Mucosa of descending colon (tissue), 3 donors: ENCODE results near the gene MICAL3. TPM values are rescaled to one million over a fixed set of nuclear protein-coding genes. Genes with fewer than 3 reads are reported as not detected.

Experiments
- ATAC-seq: fragments of 200-7000 bp; cut with Tn5 transposase; one replicate; pipeline ENCODE4 v1.9.1; 2020; ENCODE audit warnings: mild to moderate bottlenecking, moderate library complexity
- DNase-seq, 3 donors: peaks; one replicate each; pipeline ENCODE4 v3.0.0-alpha.2; 2020
- H3K36me3 ChIP-seq: fragments of 200-600 bp; one replicate; pipeline ENCODE4 v1.8.0; 2021; ENCODE audit warnings: low read depth, mild to moderate bottlenecking
- H3K4me1 ChIP-seq: fragments of 200-600 bp; one replicate; pipeline ENCODE4 v1.8.0; 2021; ENCODE audit warnings: low read depth, mild to moderate bottlenecking
- H3K4me3 ChIP-seq: fragments of 200-600 bp; one replicate; pipeline ENCODE4 v1.8.0; 2021; ENCODE audit warnings: mild to moderate bottlenecking
- H3K9me3 ChIP-seq: fragments of 200-600 bp; one replicate; pipeline ENCODE4 v1.8.0; 2021; ENCODE audit warnings: mild to moderate bottlenecking
- intact Hi-C, 2 donors: fragments of 100-400 bp; cut with DNase I in 1 of 2; cut with micrococcal nuclease in 1 of 2; formaldehyde crosslinking; loops; one replicate each; pipeline versions ENCODE4 v1.11.0 to v1.11.1; 2022; cut with DNase I, micrococcal nuclease
- total RNA-seq, 3 donors: library from RNA; stranded (reverse); fragmentation: NEBNext Ultra II Directional in 2 of 3; extraction: Animal tissue kit (Norgen Biotek cat#: 25700) in 2 of 3; gene quantifications; one replicate each; pipeline versions ENCODE4 v1.2.1 to v1.2.4, GENCODE V29; 2021 to 2023
- TF ChIP-seq, protein P1 (sequence below): fragments of 200-600 bp; IDR thresholded peaks from one replicate; pipeline ENCODE4 v1.8.0; 2022; ENCODE audit warnings: antibody characterized with exemption, mild to moderate bottlenecking
- donor health status: DM: no; HTN: no; CAD: no; lungs with moderate emphysema.
- donor health status: DM: no; HTN: no; CAD: no.
- donor health status: DM: no; HTN: yes; CAD: no.

The MICAL3 gene
- total RNA-seq, 3 donors from 2014 or later = 75.8 to 135 (median 129) TPM

DNA sequence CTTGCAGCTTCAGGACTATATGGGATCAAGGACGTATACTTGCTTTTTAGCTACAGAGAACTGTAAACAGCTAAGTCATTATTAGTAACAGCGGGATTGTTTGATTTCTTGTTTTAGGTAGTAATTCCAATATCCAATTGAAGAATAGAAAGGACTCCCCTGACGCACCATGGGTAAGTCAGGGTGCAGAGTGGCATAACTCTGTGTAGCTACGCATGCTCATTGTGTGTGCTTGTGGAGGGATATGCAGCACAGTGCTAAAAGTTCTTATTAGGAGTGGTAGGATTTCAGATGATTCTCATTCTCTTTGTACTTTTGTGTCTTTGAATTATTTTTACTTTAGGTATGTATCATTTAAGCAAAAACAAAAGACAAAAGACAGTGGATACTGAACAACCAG is 45.7 kb upstream of the MICAL3 start:
- intact Hi-C loops = loop anchor here in 1 of 2 donors (10.0 kb wide), 1 partner anchor 235 kb away; no protein-coding TSS in a partner anchor
- H3K4me3 ChIP-seq = no peak overlapping the region
- TF ChIP-seq, protein P1, sequence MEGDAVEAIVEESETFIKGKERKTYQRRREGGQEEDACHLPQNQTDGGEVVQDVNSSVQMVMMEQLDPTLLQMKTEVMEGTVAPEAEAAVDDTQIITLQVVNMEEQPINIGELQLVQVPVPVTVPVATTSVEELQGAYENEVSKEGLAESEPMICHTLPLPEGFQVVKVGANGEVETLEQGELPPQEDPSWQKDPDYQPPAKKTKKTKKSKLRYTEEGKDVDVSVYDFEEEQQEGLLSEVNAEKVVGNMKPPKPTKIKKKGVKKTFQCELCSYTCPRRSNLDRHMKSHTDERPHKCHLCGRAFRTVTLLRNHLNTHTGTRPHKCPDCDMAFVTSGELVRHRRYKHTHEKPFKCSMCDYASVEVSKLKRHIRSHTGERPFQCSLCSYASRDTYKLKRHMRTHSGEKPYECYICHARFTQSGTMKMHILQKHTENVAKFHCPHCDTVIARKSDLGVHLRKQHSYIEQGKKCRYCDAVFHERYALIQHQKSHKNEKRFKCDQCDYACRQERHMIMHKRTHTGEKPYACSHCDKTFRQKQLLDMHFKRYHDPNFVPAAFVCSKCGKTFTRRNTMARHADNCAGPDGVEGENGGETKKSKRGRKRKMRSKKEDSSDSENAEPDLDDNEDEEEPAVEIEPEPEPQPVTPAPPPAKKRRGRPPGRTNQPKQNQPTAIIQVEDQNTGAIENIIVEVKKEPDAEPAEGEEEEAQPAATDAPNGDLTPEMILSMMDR = no peak
- H3K4me1 ChIP-seq = peaks cover 28% of the 10 kb centered on the region
- no peak for ATAC-seq
- H3K9me3 ChIP-seq = no peaks in the 10 kb centered on the region
- DNase-seq = no peak
- no peaks in the 10 kb centered on the region for H3K36me3 ChIP-seq

DNA sequence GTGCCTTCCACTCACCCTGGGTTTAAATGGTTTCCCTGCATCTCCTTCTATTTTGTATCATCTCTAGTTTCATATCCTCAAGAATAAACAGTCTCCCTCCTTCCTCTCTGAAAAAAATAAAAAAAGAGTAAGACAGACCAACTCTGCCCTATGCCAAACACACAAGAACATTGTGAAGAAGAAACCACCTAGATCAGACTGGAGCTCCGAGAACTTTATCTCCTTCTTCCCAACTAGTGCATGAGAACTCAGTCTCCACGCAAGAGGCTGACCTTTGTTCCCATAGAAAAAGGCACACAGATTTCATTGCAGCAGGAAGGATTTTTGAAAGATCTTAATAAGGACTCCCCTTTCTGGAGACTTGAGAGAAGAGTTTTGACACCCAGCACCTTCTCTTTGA is 44.7 kb upstream of the MICAL3 start:
- no peak for DNase-seq
- peak; percentile 10 for ATAC-seq
- Histone ChIP-seq H3K9me3 (no peaks in the 10 kb centered on the region), H3K4me1 (peaks cover 28% of the 10 kb centered on the region), H3K36me3 (no peaks in the 10 kb centered on the region), H3K4me3 (no peak overlapping the region)
- TF ChIP-seq, protein P1 = no peak
- intact Hi-C loops = no loop called here

DNA sequence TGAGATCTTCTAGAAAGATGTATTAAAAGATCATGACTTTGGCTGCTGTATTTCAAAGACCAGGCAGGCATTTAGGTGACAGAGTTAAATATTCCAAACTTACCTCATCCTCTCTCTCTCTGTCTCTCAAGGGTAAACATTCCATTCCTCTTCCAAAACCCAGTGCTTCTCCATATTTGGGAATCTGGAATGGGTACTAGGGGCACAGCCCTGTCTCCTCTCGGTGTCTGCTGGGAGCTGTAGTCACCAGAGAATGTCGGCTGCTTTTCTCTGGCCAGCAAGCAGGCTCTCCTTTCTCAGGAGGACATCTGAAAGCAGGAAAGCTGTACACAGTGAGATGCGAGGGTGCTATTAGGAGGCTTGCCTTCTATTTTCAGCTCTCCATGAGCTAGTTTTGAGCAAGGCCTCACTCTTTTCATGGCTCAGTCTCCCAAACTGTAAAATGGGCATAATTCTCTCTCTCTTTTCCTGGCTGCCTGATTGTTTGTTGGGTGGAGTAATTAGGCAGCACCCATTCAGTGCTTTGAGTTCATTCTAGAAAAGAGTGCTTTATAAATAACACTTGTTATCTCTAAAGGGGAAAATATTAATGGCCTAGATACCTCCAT is 44.1 kb upstream of the MICAL3 start:
- H3K4me1 ChIP-seq = peaks cover 28% of the 10 kb centered on the region
- no peak for DNase-seq
- no peak for ATAC-seq
- intact Hi-C loops = no loop called here
- no peaks in the 10 kb centered on the region for H3K36me3 ChIP-seq
- H3K4me3 ChIP-seq = no peak overlapping the region
- no peaks in the 10 kb centered on the region for H3K9me3 ChIP-seq
- TF ChIP-seq, protein P1 = no peak

DNA sequence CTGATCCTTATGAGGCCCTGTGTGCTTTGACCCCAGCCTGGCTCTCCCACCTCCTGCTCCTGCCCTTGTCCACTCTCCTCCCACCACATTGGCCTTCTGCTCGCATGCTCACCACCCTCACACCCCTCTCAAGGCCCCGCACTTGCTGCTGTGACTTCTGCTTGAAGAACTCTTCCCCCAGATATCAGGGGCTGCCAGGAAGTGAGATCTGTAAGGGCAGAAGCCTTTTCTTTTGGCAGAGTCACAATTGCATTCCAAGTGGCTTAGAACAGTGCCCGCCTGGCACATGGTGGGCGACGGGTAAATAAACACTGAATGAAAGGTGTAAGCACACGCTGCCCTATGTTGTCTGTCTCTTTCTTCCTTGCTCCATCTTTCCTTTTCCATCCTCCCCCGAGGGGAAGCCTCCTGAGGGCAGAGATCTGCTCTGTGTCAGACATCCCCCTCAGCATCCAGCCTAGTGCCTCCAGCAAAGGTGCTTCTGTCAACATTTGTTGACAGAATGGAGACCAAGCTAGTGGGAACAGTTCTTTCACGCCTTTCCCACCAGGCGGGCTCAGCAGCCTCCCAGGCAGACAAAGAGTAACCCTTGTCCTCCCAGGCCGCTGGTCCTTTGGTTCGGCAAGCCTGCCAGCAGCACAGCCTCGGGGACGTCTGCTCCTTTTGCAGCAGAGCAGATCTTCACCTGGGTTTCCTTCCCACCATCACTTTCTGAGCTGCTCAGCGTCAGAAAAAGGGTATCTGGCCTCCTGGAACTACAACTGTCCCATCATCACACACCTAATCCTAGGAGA is 43.4 kb upstream of the MICAL3 start:
- Histone ChIP-seq H3K4me3 (no peak overlapping the region), H3K9me3 (no peaks in the 10 kb centered on the region), H3K36me3 (no peaks in the 10 kb centered on the region), H3K4me1 (peaks cover 28% of the 10 kb centered on the region)
- ATAC-seq (no peak), DNase-seq (no peak)
- TF ChIP-seq, protein P1 = no peak
- intact Hi-C loops = no loop called here

DNA sequence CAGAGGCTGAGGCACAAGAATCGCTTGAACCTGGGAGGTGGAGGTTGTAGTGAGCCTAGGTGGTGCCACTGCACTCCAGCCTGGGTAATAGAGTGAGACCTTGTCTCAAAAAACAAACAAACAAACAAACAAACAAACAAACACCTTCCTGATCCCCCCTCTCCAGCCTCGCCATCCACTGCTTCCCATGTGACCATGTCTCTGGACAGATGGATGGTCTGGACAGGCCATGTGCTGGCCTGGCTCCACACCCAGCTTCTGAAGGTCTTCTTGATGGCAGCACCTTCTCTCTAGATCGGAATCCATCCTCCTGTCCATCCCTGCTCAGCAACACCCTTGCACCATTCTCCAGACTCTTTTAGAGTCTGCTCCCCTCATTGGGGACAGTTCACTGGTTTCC is 42.8 kb upstream of the MICAL3 start:
- intact Hi-C loops = no loop called here
- TF ChIP-seq, protein P1 = no peak
- Histone ChIP-seq H3K4me3 (no peak overlapping the region), H3K36me3 (no peaks in the 10 kb centered on the region), H3K9me3 (no peaks in the 10 kb centered on the region), H3K4me1 (peaks cover 33% of the 10 kb centered on the region)
- ATAC-seq (no peak), DNase-seq (no peak)
